ENCODE data around the gene ACE.

Gene ACE

DNA sequence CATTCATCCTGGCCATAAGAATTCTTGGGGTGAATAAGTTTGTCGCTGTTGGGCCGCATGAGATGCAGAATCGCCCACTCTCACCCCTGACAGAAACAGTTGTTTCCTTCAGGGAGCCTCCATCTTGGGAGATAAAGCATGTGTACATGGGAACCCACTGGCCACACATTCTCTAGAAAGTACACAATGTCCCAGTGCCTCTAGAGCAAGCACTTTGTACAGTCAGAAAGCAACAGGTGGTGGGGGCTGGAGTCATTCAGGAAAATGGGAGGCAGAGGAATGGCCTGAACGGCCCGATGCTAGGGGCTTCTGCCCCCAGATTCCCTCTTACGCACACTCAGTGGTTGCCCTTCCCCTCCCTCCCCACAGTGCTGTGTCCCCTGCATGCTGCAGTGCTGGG lies 16.1 kb downstream of the ACE start:
- no peak for DNase-seq

DNA sequence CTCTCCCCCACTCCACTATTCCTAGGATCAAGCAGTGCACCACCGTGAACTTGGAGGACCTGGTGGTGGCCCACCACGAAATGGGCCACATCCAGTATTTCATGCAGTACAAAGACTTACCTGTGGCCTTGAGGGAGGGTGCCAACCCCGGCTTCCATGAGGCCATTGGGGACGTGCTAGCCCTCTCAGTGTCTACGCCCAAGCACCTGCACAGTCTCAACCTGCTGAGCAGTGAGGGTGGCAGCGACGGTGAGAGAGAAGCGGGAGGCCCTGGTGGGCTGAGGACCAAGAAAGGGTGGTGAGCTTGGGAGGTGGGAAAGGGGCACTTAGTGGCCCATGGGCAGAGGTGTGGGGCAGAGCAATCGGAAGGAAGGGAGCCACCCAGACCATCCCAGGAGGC lies 16.6 kb downstream of the ACE start:
- DNase-seq = no peak

DNA sequence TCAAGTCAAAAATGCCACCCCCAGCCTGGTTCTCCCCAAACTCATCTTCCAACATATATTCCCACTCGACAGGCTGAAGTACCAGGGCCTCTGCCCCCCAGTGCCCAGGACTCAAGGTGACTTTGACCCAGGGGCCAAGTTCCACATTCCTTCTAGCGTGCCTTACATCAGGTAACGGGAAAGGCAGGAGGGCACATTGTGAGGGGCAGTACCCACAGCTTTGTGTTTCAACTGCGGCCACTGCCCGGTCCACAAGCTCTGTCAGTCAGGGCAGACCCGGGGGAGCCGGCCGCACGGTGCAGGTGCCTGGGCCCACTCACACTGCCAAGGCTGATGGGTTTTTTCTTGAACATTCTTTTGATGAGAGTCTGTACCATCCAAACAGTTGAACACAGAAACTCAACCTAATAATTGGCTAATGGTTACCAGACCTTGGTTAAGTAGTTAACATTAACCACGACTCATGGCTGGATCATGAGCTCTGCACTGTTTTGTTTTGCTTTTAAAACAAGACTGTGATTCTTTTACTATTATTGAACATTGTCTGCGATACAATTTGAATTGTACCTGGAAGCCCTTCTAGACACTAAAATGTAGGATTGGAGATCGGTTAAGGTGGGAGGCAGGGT lies 17.6 kb downstream of the ACE start:
- DNase-seq = no peak

- DNase-seq = no peak
These were observed 18.6 kb downstream of the ACE start for GRCh38 chr17:63495491-63495890.

GRCh38 chr17:63496177-63496576 lies 19.3 kb downstream of the ACE start:
- DNase-seq = no peak

GRCh38 chr17:63496663-63497400 lies 20.0 kb downstream of the ACE start:
- DNase-seq = no peak

DNA sequence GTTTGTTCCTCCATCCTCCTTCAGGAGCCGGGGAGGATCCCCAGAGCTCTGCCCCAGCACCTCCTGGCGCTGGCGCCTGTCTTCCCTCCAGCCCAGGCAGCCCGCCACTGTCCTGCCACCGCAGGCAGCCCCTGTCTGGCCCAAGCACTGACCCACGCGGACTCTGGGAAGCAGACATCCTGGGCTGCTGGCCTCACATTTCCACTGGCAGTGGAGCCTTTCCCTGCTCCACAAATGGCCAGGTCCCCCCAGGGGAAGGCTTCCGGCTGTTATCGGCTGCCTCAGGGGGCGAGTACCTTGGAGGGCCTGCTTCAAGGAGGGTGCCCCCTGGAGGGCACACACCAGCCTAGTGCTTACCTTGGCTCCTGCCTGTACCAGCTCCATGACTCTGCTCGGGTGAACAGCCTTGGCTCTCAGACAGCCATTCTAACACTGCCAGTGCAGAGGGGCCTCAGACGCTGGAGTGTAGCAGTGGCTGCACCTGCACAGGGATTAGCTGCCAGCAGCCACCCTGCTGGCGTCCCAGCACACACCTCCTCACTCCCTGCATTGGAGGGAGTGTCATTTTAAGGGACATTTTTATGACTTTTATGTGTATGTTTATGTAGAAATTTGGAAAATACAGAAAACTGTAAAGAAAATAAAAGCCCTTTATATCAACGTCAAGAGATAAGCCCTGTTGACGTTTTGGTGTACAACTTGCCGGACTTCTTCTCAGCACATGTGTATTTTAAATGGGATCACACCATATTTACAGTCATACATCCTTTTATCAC lies 21.0 kb downstream of the ACE start:
- DNase-seq = no peak

- DNase-seq = no peak
These were observed 21.9 kb downstream of the ACE start for GRCh38 chr17:63498626-63499195.

GRCh38 chr17:63500543-63501390 lies 23.9 kb downstream of the ACE start:
- no peak for DNase-seq

DNA sequence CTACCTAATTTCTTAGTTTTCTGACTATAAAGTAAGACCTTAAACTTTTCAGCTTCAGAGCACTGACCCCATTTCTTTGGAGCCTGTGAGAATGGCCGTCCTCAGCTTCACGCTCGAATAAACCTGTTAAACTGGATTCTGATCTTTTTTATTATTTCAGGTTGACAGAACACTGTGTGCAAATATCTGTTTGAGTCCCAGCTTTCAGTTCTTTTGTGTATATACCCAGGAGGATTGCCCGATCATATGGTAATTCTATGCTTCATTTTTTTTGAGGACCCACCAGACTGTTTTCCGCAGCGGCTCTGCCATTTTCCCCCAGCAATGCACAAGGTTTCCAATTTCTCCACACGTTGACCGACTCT lies 26.5 kb downstream of the ACE start:
- DNase-seq = no peak

- no peak for DNase-seq
These were observed 27.4 kb downstream of the ACE start for GRCh38 chr17:63504261-63504660.

GRCh38 chr17:63505341-63505740 lies 28.5 kb downstream of the ACE start:
- DNase-seq = no peak

- no peak for DNase-seq
These were observed 29.8 kb downstream of the ACE start for GRCh38 chr17:63506627-63507026.

DNA sequence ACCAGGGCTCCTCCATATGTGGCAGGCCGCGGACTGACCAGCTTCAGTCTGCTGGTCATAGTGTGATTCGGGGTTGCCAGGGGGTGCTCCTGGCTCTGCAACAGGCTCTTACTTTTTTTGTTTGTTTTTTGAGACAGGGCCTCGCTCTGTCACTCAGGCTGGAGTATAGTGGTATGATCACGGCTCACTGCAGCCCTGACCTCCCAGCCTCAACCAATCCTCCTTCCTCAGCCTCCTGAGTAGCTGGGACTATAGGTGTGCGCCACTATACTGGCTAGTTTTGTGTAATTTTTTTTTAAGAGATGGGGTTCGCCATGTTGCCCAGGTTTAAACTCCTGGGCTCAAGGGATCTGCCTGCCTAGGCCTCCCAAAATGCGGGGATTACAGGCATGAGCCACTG lies 34.5 kb downstream of the ACE start:
- no peak for DNase-seq

GRCh38 chr17:63512388-63512787 lies 35.5 kb downstream of the ACE start:
- no peak for DNase-seq

DNA sequence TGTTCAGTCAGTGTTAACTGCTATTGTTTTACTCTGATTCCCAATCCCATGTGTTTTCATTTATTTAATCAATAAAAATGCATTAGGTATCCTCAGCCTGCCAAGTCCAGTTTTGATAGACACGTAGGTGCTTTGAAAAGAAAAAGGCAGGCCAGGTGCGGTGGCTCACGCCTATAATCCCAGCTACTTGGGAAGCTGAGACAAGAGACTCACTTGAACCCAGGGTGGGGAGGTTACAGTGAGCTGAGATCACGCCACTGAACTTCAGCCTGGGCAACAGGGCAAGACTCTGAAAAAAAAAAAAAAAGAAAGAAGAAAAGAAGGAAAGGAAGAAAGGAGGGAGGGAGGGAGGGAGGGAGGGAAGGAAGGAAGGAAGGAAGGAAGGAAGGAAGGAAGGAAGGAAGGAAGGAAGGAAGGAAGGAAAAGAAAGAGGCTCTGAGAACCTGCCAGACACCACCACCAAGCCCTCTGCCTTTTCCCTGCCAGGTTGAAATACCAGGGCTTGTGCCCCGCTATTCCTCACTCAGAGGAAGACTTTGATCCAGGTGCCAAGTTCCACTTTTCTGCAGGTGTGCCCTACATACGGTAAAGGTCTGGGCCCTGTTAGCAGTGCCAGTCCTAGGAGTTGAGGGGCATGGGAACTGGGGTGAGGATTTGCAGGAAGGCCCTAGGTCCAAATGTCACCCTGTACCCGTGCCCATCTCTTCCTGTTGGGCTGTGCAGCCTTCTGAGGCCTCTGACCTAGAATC lies 36.2 kb downstream of the ACE start:
- DNase-seq = no peak

DNA sequence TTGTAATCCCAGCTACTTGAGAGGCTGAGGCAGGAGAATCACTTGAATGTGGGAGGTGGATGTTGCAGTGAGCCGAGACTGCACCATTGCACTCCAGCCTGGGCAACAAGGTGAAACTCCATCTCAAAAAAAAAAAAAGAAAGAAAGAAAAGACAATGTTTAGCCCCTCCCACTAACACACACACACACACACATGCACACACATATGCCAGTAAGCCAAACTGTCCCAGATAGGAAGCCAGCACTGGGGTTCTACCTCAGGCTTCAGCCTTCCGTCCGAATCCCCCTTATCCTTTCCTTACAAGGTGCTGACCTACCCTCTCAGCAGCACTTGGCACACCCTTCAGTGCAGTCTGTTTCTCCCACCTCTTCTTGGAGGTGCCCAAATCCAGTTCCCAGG lies 37.6 kb downstream of the ACE start:
- DNase-seq = no peak

GRCh38 chr17:63514974-63515373 lies 38.1 kb downstream of the ACE start:
- no peak for DNase-seq

DNA sequence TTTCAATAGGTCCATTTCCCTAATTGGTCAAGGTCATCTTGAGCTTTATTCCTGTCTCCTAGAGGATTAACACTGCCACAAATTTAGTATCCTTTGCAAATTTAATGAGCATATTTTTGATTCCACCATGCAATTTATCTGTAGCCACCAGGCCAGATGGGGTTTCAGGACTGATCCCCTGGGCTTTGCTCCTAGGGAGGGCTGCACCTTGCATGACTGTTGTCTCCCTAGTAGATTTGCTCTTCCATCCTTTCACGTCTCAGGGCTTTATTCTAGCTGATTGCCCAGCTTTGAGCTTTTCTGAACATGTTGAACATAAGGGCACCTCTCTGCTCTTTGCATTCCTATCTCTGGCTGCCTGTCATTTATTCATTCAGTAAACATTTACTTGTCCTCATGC lies 38.6 kb downstream of the ACE start:
- DNase-seq = no peak

DNA sequence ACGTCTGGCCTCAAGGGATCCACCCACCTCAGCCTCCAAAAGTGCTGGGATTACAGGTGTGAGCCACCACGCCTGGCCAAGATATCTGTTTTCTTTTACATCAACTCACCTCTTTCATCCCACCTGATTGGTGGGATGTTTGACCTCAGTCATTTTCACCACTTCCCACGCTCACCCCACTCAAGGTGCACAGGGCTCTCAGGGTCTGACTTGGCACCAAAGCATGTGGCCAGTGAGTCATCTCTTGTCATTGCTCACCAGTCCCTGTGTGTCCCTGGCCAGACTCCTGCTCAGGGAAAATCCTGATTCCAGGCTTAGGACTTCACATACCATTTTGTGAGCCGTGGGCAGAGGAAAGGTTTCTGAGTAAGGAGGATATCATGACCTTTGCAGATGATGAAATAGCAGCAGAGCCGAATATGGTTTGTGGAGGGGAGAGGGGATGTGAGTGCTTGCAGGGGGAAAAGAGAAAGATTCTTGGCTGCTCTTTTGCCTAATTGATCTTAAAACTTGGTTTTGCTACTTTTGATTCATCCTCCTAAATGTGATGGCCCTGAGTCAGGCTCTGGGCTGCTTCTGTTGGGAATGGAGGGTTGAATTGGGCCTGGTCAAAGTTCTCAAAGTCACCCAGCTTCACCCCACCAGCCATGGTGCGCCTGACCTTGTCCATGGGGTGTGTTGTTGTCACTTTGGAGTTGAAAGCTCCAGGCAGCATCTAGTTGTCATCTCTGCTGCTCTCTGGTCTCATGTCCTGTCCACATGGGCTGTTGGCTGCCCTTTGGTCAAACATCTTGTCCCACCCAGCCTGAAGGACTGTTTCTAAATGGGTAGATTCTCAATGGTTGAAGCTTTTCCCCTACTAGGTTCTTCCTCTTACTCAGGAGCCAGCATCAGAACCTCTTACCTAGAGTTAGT lies 40.3 kb downstream of the ACE start:
- no peak for DNase-seq
